ENCODE data around the gene TTC39C. TPM values are rescaled to one million over a fixed set of nuclear protein-coding genes. Genes with fewer than 3 reads are reported as not detected.
A peak's percentile ranks its signal among the peaks of the same experiment; 100 is the strongest.

TTC39C gene
- polyA plus RNA-seq, 3 donors: 4.3 to 29.5 (median 8.3) TPM

GRCh38 chr18:24126155-24126961 is 111.8 kb downstream of the TTC39C start:
- TF ChIP-seq CTCF (IDR thresholded peaks at IDR 0.05): no peak
- H3K9me3 ChIP-seq (replicated peaks in 1 of 2; ENCODE audit: control insufficient read depth in 1 of 2, insufficient read depth in 1 of 2, low read length in 2 of 2): no peaks in the 10 kb centered on the region
- Mint-ChIP-seq H3K9me3 (no peaks in the 10 kb centered on the region), H3K27me3 (ENCODE audit: low read depth in 3 of 3) (no peaks in the 10 kb centered on the region), H3K4me1 (no peaks in the 10 kb centered on the region), H3K4me3 (no peak overlapping the region), H3K36me3 (peaks cover 64 to 85% of the 10 kb centered on the region in 2 donors), H3K27ac (peak overlapping the region in 1 of 7 donors; percentile 58)
- H3K79me2 ChIP-seq (ENCODE audit: insufficient read depth, low read length): no peaks in the 10 kb centered on the region
- H3K27me3 ChIP-seq (ENCODE audit: control insufficient read depth in 2 of 2, insufficient read depth in 2 of 2, low read length in 2 of 2): no peaks in the 10 kb centered on the region
- H3K9ac ChIP-seq (ENCODE audit: insufficient read depth, low read length, poor library complexity, severe bottlenecking): no peak overlapping the region
- H3K27ac ChIP-seq (ENCODE audit: low read depth in 1 of 2, low read length in 2 of 2): no peak overlapping the region
- WGBS (ENCODE audit: insufficient coverage): no CpG with 5 or more reads among the region's 3 CpGs
- no peak overlapping the region for H3K4me2 ChIP-seq (replicated peaks; ENCODE audit: extremely low read depth, low read length, poor library complexity, severe bottlenecking)
- H4K20me1 ChIP-seq (ENCODE audit: insufficient read depth, low read length): no peaks in the 10 kb centered on the region
- no peak overlapping the region for H3K4me3 ChIP-seq (replicated peaks in 1 of 3; ENCODE audit: low read depth in 2 of 3, low read length in 3 of 3)
- no peak for DNase-seq
- H2AFZ ChIP-seq (ENCODE audit: insufficient read depth, low read depth, low read length, poor library complexity, severe bottlenecking): no peak overlapping the region
- intact Hi-C loops (cut with micrococcal nuclease): no loop called here
- peaks cover 85 to 99% of the 10 kb centered on the region in 2 donors for H3K36me3 ChIP-seq (replicated peaks in 1 of 2; ENCODE audit: control insufficient read depth in 1 of 2, insufficient read depth in 2 of 2, low read length in 2 of 2)
- no peaks in the 10 kb centered on the region for H3K4me1 ChIP-seq (ENCODE audit: control insufficient read depth in 1 of 2, insufficient read depth in 2 of 2, low read length in 2 of 2)

- Mint-ChIP-seq H3K4me1 (no peaks in the 10 kb centered on the region), H3K4me3 (no peak overlapping the region), H3K27me3 (ENCODE audit: low read depth in 3 of 3) (no peaks in the 10 kb centered on the region), H3K27ac (peak overlapping the region in 1 of 7 donors; percentile 1), H3K36me3 (peaks cover 67 to 85% of the 10 kb centered on the region in 2 donors), H3K9me3 (no peaks in the 10 kb centered on the region)
- H3K4me3 ChIP-seq (replicated peaks in 1 of 3; ENCODE audit: low read depth in 2 of 3, low read length in 3 of 3): no peak overlapping the region
- intact Hi-C loops (cut with micrococcal nuclease): no loop called here
- no peaks in the 10 kb centered on the region for H3K27me3 ChIP-seq (ENCODE audit: control insufficient read depth in 2 of 2, insufficient read depth in 2 of 2, low read length in 2 of 2)
- H4K20me1 ChIP-seq (ENCODE audit: insufficient read depth, low read length): no peaks in the 10 kb centered on the region
- no peak overlapping the region for H3K27ac ChIP-seq (ENCODE audit: low read depth in 1 of 2, low read length in 2 of 2)
- peaks cover 90 to 99% of the 10 kb centered on the region in 2 donors for H3K36me3 ChIP-seq (replicated peaks in 1 of 2; ENCODE audit: control insufficient read depth in 1 of 2, insufficient read depth in 2 of 2, low read length in 2 of 2)
- no peak overlapping the region for H3K9ac ChIP-seq (ENCODE audit: insufficient read depth, low read length, poor library complexity, severe bottlenecking)
- no peaks in the 10 kb centered on the region for H3K4me1 ChIP-seq (ENCODE audit: control insufficient read depth in 1 of 2, insufficient read depth in 2 of 2, low read length in 2 of 2)
- no peak for DNase-seq
- H3K4me2 ChIP-seq (replicated peaks; ENCODE audit: extremely low read depth, low read length, poor library complexity, severe bottlenecking): no peak overlapping the region
- no peaks in the 10 kb centered on the region for H3K9me3 ChIP-seq (replicated peaks in 1 of 2; ENCODE audit: control insufficient read depth in 1 of 2, insufficient read depth in 1 of 2, low read length in 2 of 2)
- no peak for TF ChIP-seq CTCF (IDR thresholded peaks at IDR 0.05)
- no peaks in the 10 kb centered on the region for H3K79me2 ChIP-seq (ENCODE audit: insufficient read depth, low read length)
- no peak overlapping the region for H2AFZ ChIP-seq (ENCODE audit: insufficient read depth, low read depth, low read length, poor library complexity, severe bottlenecking)
- WGBS (ENCODE audit: insufficient coverage): 83% methylated on average over 1 of the region's 3 CpGs
These were observed 113.2 kb downstream of the TTC39C start for GRCh38 chr18:24127735-24128134.

All from CD14-positive monocyte (primary cell).